ENCODE measurements around the gene DLK1.

Gene DLK1

DNA sequence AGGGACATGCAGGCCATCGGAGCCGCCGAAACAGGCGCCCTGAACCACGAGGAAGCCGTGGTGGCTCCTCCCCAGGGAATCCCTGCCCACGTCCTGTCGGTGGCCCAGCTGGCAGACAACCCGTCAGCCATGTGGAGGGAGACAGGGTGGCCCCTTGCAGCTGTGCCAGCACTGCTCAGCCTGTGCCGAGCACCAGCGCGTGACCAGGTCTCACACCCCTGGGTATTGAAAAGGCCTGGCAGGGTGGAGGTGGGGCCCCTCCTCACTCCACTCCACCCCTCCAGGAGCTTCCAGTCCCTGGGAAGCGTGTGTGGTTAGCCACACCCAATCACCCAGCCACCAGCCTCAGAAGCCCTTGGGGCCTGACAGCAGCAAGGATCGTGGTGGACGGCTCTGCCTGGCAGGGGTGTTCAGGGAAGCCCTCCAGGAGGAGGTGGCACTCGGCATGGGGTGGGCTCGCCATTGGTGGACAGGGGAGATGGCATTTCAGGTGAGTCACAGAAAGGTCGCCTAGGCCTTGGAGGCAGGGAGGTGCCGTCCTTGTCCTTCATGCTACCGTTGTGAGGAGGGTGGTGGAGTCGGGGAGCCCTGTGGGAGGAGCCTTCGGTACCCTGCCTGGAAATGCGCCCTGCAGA, 12.3 kb upstream of the DLK1 start:
- DNase-seq (ENCODE audit: low read depth) = peak; percentile 11

GRCh38 chr14:100715332-100715731, 11.4 kb upstream of the DLK1 start:
- DNase-seq (ENCODE audit: low read depth) = no peak

DNA sequence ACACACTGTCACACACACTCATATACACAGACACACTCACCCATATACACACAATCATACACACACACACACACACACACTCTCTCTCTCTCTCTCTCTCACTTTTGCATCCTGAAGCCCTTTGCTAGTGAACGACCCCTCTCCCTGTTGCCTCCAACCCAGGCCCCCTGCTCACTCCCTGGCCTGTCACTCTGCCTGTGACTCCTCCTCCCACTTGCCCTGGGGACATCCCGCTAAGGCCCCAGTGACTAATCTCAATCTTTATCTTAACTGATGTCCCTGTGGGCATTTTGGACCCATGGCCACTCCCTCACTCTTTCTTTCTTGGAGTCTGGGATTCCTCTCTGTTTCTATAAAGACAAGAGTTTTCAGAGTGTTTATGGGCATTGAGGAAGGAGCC, 10.9 kb upstream of the DLK1 start:
- DNase-seq (ENCODE audit: low read depth) = peak; percentile 9

DNA sequence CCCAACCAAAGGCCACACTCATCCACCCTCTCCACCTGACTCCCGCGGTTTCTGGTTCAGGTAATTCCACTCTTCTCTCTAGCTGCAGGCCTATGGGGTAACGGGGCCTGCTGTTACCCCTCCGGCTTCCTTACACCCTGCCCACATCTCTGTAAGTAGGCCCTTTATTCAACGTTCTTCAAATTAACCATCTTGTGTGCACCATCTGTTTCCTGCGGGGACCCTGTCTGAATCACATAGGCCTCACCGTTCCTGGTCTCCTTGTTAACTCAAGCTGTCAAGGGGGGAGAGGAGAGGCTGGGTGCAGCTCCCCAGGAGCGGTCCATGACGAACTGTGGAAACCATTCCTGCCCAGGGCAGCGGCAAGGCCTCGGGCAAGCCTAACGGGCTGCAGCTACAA, 9.3 kb upstream of the DLK1 start:
- DNase-seq (ENCODE audit: low read depth) = no peak

DNA sequence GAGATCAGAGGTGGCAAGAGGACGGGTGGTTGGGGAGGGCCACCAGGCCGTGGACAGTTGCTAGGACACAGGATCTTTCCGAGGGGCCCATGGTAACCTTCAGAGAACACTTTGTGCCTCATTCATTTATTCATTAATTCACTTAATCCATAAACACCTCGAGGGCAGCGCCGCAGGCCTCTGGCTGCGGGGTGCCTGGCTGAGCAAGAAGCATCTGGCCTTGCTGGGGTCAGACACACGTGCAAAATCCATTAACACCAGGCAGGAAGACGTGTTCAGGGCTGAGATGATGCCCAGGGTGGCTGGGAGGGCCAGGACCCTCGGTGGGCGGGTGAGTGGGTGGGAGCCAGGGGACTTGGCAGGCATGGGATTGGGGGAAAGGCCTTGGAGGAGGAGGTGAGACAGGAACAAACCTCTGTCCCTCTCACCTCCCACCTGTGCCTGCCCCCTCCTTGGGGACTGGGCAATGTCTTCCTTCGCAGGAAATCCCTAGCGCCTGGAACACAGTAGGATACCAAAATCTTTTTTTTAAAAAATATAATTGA, 6.6 kb upstream of the DLK1 start:
- DNase-seq (ENCODE audit: low read depth) = no peak

DNA sequence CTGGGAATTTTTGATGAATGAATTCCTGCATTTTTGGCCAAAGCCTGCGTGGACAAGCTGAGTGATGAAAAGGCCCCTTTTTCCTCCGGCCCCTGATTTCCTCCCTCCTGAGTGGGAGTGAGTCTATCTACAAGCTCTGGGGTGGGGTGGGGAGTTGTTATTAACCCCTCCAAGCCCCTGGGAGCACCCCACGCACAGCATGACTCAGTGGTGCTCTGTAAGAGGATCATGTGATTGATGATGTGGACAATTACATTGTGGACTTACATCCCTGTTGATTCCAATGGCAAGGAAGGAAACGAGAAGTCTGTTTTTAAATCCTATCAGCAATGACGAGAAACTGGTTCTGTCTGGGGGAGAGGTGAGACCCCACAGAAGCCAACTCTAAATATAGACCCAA, 5.1 kb upstream of the DLK1 start:
- DNase-seq (ENCODE audit: low read depth) = no peak

DNA sequence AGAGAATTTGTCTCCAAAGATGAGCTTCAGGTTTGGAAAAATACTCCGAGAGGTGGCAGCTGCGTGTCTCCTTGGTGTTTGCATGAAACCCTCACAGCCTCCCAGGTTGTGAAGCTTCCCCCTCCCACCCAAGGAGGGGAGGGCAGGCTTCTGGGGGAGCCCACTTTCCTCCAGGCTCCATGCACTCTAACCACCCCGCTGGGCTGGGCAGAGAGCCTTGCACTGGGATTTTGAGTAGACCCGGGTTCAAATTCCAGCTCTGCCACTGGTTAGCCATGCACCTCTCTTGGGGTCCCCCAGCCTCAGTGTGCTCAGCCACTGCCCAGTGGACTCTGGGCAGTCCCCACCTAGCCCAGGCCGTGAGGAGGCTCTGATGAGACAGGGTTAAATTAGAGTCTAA, 4.3 kb upstream of the DLK1 start:
- no peak for DNase-seq (ENCODE audit: low read depth)

GRCh38 chr14:100723135-100723829, 3.4 kb upstream of the DLK1 start:
- no peak for DNase-seq (ENCODE audit: low read depth)

DNA sequence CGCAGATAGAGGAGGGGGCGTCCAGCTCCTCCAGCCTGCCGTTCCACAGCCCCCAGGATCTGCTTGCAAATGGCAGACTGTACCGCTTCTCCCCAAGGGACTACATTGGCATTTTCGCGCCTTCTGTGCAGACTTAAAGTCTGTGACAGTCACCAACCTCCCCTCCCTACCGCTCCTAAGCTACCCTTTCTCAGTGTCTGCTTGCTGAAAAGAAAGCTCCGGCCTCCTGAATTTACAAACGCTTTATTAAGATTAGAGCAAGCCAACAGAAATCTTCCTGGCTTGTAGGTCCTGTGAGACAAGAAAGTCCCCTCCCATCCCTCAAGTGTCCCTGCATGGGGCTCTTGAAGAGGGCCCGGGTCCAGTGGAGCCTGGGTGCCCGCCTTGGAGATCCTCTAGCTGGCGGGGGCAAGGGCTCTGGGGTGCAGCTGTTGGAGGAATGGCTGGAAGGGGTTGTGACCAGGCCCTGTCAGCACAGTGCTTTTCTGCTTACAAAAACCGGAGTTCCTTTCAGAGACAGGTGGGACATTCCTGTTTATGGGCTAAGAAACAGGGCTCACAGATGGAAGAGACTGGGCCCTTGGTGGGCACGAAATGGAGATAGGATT, 2.8 kb upstream of the DLK1 start:
- no peak for DNase-seq (ENCODE audit: low read depth)

- no peak for DNase-seq (ENCODE audit: low read depth)
Measured at GRCh38 chr14:100724536-100724935, 2.2 kb upstream of the DLK1 start.

- DNase-seq (ENCODE audit: low read depth) = no peak
Measured at GRCh38 chr14:100725587-100726387, 905 bp upstream of the DLK1 start.

GRCh38 chr14:100727086-100727872, 587 bp downstream of the DLK1 start:
- DNase-seq (ENCODE audit: low read depth) = no peak

- no peak for DNase-seq (ENCODE audit: low read depth)
Measured at GRCh38 chr14:100727873-100728240, 1.2 kb downstream of the DLK1 start.

DNA sequence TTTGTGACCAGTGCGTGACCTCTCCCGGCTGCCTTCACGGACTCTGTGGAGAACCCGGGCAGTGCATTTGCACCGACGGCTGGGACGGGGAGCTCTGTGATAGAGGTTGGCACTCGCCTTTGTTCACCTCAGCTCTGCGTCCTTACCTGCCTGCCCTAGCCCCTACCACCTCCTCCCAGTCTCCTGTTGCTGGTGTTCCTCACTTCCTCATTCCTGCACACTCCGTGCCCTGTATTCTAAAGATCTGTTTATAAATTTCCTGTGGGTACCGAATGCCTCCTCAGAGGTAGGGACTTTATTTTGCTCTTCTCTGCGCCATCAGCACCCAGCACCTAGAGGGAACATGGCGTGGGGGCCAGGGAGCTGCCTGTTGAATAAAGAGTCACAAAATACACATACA, 2.3 kb downstream of the DLK1 start:
- no peak for DNase-seq (ENCODE audit: low read depth)

DNA sequence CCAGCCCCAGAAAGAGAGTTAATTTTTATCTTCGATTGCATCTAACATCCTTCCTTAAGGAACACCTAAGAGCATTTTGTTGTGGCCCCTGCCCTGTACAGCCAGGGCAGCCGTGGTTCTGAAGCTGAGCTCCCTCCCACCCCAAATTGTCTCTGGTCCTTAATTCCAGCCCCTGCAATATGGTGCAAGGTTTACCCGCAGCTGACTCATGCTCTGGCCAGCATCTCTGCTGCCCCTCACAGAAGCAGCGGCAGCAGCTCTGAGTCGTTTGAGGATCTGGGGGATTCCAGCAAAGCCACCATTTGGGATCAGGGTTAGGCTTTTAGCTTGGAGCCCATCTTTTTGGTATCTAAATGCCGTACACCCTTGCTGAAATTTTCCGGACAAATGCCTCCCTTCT, 3.3 kb downstream of the DLK1 start:
- peak; percentile 4 for DNase-seq (ENCODE audit: low read depth)

DNA sequence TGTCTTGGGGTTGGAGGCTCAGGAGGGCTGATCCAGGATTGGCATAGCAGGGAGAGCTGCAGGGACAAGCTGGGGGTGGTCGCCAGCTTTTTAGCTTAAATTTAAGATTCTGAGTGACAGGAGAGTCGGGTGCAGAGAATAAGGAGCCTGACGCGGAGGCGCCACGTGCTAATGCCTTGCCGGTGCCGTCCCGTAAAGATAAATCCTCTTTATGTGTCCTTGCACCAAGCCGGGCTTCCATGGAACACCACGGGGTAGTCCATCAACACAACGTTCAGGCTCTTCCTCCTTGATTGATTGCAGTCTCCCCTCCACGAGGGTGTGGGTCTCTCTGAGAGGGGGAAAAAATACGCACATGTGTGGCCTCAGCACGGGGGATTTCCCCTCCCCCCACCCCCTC, 3.9 kb downstream of the DLK1 start:
- DNase-seq (ENCODE audit: low read depth) = no peak

GRCh38 chr14:100731011-100731670, 4.4 kb downstream of the DLK1 start:
- no peak for DNase-seq (ENCODE audit: low read depth)

DNA sequence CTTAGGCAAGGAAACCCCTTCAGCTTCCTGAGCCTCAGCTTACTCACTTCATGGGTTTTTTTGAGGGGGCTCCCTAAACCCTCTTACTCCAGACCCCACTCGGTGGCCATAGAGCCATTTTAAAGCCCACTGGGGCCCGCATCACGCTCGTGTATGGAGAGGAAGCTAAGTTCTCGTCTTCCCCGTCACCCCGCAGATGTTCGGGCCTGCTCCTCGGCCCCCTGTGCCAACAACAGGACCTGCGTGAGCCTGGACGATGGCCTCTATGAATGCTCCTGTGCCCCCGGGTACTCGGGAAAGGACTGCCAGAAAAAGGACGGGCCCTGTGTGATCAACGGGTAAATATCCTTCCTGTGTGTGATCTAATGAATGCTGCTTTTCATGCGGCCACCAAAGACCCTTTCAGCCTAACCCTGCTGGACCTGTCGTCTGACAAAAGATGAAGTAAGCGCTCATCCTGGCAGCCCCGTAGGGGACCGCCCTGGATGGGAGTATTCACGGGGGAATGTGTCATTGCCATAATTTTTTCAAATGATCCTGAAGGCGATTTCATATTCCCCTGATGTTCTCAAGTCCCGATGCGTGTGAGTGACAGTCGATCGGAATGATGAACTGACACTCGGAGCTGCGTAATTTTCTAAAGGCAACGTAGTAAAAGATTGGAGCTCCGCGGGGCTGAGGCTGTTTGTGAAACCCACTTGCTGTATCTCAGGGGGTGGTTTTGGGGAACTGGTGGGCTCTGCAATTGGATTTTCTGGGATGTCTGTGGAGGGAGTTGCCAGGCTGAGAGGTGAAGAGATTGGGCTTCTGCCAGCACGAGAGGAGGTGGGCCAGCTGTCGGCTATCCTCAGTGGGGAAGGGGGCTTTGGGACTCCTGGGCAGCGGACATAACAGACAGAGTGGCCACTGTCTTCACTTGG, 5.4 kb downstream of the DLK1 start:
- DNase-seq (ENCODE audit: low read depth) = no peak

DNA sequence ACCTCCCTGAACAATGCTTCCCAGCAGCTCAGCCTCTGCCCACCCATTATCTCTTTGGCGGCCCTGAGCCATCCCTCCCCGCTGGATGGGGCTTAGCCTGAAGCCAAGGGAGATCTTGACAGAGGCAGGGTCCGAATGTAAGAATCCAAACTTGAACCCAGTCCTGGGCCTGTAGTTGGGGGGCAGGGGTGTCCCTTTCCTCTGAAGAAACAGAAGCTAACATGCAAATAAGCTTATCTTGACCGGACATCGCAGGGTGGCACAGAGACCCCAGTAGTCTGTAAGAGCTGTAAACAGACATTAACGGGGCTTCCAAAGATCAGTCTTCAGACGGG, 6.0 kb downstream of the DLK1 start:
- no peak for DNase-seq (ENCODE audit: low read depth)

DNA sequence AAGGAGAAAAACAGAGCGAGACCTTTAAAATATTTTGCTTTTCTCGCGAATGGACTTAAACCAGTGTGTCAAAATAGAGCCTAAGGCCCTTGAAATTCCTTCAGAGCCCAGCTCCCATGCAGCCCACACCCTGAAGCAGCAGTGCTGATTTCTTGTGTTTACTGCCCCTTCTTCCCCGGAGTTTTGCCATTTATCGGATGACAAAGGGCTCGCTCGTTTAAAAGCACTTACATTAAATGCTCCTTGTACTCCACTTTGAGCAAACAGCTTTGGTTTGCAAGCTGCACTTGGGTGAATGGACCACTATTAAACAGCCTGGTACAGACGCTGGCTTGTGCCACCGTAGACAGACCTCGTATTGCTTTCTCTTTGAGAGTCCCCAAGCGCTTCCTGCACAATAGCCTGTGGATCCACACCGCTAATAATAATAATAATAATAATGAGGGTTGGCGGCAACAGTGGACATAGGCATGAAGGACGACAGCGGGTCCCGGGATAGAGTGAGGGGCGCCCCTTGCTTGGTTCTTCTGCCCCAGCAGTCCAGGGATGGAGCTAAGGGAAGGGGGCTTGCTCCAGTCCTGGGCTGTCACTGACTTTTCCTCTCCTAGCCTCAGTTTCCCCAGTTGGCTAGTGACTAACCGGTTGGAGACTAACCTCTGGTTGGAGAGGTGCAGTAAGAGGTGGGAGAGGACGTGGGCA, 6.6 kb downstream of the DLK1 start:
- DNase-seq (ENCODE audit: low read depth) = no peak
